ENCODE data around the gene DLX3. TPM values are rescaled to one million over a fixed set of nuclear protein-coding genes. Genes with fewer than 3 reads are reported as not detected.

Gene DLX3
- total RNA-seq, 1 experiment from 2014 or later = not detected

DNA sequence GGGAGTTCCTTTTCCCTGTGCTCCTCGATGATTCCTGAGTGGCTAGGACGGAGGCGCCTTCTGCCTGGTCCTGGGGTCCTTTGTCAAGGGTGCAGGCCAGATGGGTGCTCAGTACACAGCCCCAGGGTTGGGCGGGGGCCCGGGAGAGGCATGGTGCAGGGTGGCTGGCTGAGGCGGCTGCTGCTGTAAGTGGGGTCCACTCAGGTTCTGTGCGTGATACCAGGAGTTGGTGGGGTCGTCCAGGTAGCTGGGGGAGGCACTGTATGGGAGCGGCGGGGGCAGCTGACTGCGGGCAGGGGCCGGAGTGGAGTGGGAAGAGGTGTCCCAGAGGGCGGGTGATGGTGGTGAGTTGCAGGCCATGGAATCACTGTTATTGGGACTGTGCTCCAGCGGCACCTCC, 3.6 kb downstream of the DLX3 start:
- Histone ChIP-seq H3K36me3 (no peaks in the 10 kb centered on the region), H3K27ac (no peak overlapping the region), H3K9me3 (replicated peaks) (no peaks in the 10 kb centered on the region), H3K27me3 (peaks cover 23% of the 10 kb centered on the region; the same call in 1 of the 2 replicates), H3K4me3 (no peak overlapping the region), H3K4me1 (peaks cover 10% of the 10 kb centered on the region)
- no peak for DNase-seq

GRCh38 chr17:49990921-49991320, 4.1 kb downstream of the DLX3 start:
- Histone ChIP-seq H3K27ac (no peak overlapping the region), H3K4me1 (peaks cover 15% of the 10 kb centered on the region), H3K27me3 (peaks cover 23% of the 10 kb centered on the region; the same call in 1 of the 2 replicates), H3K4me3 (no peak overlapping the region), H3K36me3 (no peaks in the 10 kb centered on the region), H3K9me3 (replicated peaks) (no peaks in the 10 kb centered on the region)
- DNase-seq = no peak

- Histone ChIP-seq H3K36me3 (no peaks in the 10 kb centered on the region), H3K9me3 (replicated peaks) (no peaks in the 10 kb centered on the region), H3K4me3 (no peak overlapping the region), H3K4me1 (peaks cover 21% of the 10 kb centered on the region), H3K27ac (no peak overlapping the region), H3K27me3 (peaks cover 23% of the 10 kb centered on the region; the same call in 1 of the 2 replicates)
- no peak for DNase-seq
These were observed 4.7 kb downstream of the DLX3 start for GRCh38 chr17:49990331-49990730.

DNA sequence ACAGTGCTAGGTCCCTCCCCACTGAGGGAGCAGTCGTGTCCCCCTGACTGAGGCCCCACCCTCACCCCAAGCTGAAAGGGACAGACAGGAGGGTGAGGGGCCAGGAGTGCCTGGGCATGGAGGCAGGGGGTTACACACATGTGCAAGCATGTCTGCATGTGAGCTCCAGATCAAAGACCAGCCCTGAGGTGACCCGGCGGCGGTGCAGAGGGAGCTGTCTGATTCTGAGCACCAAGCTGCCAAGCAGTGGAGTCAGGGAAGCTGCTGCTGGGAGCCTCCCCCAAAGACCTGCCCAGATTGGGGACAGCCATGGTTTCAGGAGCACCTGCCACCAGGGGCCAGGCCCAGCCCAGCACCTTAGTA, 5.5 kb downstream of the DLX3 start:
- no peaks in the 10 kb centered on the region for H3K9me3 ChIP-seq (replicated peaks)
- no peak for DNase-seq
- peaks cover 21% of the 10 kb centered on the region for H3K4me1 ChIP-seq
- no peak overlapping the region for H3K4me3 ChIP-seq
- H3K27ac ChIP-seq = no peak overlapping the region
- no peaks in the 10 kb centered on the region for H3K36me3 ChIP-seq
- peaks cover 19% of the 10 kb centered on the region; the same call in 1 of the 2 replicates for H3K27me3 ChIP-seq

DNA sequence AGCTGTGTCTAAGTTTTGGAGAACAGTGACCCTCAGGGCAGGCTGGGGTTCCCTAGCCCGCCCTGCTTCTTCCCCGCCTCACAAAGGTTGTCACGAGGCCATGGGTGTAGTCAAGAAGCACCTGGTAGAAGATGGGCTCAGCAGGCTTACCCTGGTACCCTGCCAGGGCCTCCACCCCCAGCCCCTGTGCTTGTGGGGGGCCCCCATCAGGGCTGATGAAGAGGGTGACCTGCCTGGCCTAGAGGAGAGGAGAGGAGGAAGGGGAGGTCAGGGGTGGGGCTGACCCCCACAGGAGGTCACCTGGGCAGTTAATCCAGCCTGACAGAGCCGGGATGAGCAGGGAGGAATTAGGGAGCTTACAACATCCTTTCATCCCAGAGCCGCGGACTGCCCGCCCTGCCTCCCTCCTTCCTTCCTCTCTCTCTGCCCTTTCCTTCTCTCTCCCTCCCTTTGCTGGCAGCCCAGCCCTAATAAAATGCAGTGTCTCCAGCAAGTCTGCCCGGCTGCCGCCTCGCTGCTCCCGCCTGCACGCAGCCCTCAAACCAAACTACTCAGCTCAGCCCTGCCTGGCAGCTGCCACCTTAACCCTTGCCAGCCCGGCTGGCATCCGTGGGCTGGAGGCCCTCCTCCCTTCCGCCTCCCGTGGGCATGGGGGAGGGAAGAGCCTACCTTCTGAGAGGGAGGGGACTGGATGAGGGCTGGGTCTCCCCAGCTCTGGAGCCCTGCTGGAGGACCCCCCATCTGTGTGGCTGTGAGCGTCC, 7.2 kb downstream of the DLX3 start:
- DNase-seq = peak; percentile 45 to 53
- Histone ChIP-seq H3K4me3 (no peak overlapping the region), H3K36me3 (no peaks in the 10 kb centered on the region), H3K27me3 (peaks cover 19% of the 10 kb centered on the region; the same call in 1 of the 2 replicates), H3K27ac (no peak overlapping the region), H3K4me1 (peaks cover 21% of the 10 kb centered on the region), H3K9me3 (replicated peaks) (no peaks in the 10 kb centered on the region)

- H3K27me3 ChIP-seq = peaks cover 19% of the 10 kb centered on the region; the same call in 1 of the 2 replicates
These were observed 7.8 kb downstream of the DLX3 start for GRCh38 chr17:49987290-49987585.

GRCh38 chr17:49986396-49987289, 8.4 kb downstream of the DLX3 start:
- DNase-seq = peak in 1 of 2 experiments; percentile 19
- H3K4me1 ChIP-seq = peaks cover 21% of the 10 kb centered on the region

More at GRCh38 chr17:49987290-49987585, 7.8 kb downstream of the DLX3 start:
- no peaks in the 10 kb centered on the region for H3K36me3 ChIP-seq
- no peak overlapping the region for H3K27ac ChIP-seq
- no peak overlapping the region for H3K4me3 ChIP-seq
- peaks cover 21% of the 10 kb centered on the region for H3K4me1 ChIP-seq
- DNase-seq = no peak
- no peaks in the 10 kb centered on the region for H3K9me3 ChIP-seq (replicated peaks)

DNA sequence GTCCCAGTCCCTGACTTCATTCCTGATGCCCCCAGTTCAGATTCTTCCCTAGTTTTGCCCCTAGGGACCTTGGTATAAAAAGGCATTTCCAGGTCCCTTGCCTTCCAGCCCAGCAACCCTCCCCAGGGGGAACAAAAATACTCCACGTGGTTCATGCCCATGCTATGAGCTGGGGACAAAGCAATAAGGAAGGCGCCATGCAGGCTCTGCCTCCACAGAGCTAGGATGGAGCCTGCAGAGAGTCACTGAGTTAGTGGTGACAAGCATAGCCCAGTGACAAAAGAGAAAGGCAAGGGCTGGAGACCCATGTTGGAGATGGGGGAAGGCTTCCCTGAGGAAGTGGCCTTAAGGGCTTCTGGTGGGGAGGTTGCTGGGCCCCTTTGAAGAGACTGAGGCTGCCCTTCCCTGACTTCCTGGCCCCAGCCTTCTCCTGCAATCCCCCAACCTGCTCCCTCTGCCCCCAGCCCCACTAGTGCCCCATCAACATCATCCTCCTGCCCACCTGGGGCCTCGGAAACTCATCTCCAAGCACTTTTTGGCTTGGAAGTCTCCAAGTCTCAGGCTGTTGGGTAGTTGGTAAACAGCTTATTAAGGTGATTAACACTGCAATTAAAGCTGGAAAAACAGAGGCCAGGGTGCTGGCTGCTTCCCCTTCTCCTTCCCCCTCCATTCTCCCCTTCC, 9.6 kb downstream of the DLX3 start:
- H3K4me3 ChIP-seq = no peak overlapping the region
- no peaks in the 10 kb centered on the region for H3K36me3 ChIP-seq
- H3K4me1 ChIP-seq = peaks cover 21% of the 10 kb centered on the region
- no peak overlapping the region for H3K27ac ChIP-seq
- no peaks in the 10 kb centered on the region for H3K9me3 ChIP-seq (replicated peaks)
- DNase-seq = no peak
- H3K27me3 ChIP-seq = peaks cover 6% of the 10 kb centered on the region; the same call in 1 of the 2 replicates

More at GRCh38 chr17:49986396-49987289, 8.4 kb downstream of the DLX3 start:
- Histone ChIP-seq H3K9me3 (replicated peaks) (no peaks in the 10 kb centered on the region), H3K27ac (no peak overlapping the region), H3K36me3 (no peaks in the 10 kb centered on the region), H3K27me3 (peaks cover 14% of the 10 kb centered on the region; the same call in 1 of the 2 replicates), H3K4me3 (no peak overlapping the region)

- DNase-seq = no peak
- Histone ChIP-seq H3K27ac (no peak overlapping the region), H3K27me3 (peaks cover 10% of the 10 kb centered on the region), H3K4me3 (no peak overlapping the region), H3K36me3 (no peaks in the 10 kb centered on the region), H3K4me1 (peaks cover 21% of the 10 kb centered on the region), H3K9me3 (replicated peaks) (no peaks in the 10 kb centered on the region)
These were observed 10.2 kb downstream of the DLX3 start for GRCh38 chr17:49984776-49985175.

DNA sequence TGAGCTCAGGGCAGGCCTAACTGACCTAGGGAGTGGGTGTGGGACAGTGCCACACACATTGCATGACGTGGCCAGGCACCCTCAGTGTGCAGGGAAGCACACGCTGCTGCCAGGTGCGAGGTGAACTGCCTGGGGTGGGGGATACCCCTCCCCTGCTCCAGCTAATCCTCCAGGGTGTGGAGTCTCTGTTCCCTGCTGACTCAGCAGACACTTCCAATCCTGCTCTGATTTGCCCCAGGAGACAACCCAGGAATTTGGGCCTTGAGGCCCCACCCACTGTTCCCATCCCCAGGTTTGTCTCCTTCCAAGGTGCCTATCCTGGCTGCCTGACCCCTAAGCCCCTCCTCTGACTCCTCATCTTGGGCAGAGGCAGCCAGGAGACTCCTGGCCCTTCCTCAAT, 10.7 kb downstream of the DLX3 start:
- H3K9me3 ChIP-seq (replicated peaks) = no peaks in the 10 kb centered on the region
- H3K27me3 ChIP-seq = peaks cover 14% of the 10 kb centered on the region
- H3K36me3 ChIP-seq = no peaks in the 10 kb centered on the region
- H3K4me3 ChIP-seq = no peak overlapping the region
- peaks cover 21% of the 10 kb centered on the region for H3K4me1 ChIP-seq
- DNase-seq = no peak
- H3K27ac ChIP-seq = no peak overlapping the region

- Histone ChIP-seq H3K4me3 (no peak overlapping the region), H3K27ac (no peak overlapping the region), H3K36me3 (no peaks in the 10 kb centered on the region), H3K4me1 (peaks cover 13% of the 10 kb centered on the region), H3K27me3 (peaks cover 11% of the 10 kb centered on the region), H3K9me3 (replicated peaks) (no peaks in the 10 kb centered on the region)
- peak in 1 of 2 experiments; percentile 15 for DNase-seq
These were observed 14.3 kb downstream of the DLX3 start for GRCh38 chr17:49980703-49981197.

- H3K9me3 ChIP-seq (replicated peaks) = no peaks in the 10 kb centered on the region
- no peak overlapping the region for H3K27ac ChIP-seq
- DNase-seq = no peak
- H3K36me3 ChIP-seq = no peaks in the 10 kb centered on the region
- peaks cover 9% of the 10 kb centered on the region for H3K4me1 ChIP-seq
- peaks cover 11% of the 10 kb centered on the region for H3K27me3 ChIP-seq
- no peak overlapping the region for H3K4me3 ChIP-seq
These were observed 15.1 kb downstream of the DLX3 start for GRCh38 chr17:49979748-49980479.

- Histone ChIP-seq H3K9me3 (replicated peaks) (no peaks in the 10 kb centered on the region), H3K4me1 (peaks cover 9% of the 10 kb centered on the region), H3K4me3 (no peak overlapping the region), H3K36me3 (no peaks in the 10 kb centered on the region), H3K27ac (no peak overlapping the region), H3K27me3 (peaks cover 11% of the 10 kb centered on the region)
- no peak for DNase-seq
These were observed 16.5 kb downstream of the DLX3 start for GRCh38 chr17:49978501-49978900.
